OCI-LY3 (cell line): Measurements from ENCODE around the gene KLRC3.
"Not testable (repeated sequence)": the region's sequence is repeated elsewhere in the genome, so short reads cannot be mapped to it uniquely, and the experiment has no call there.

ENCODE experiments used
- CTCF ChIP-seq: fragments of 200-600, 300-600 bp; sonication (generic); IDR thresholded peaks from 2 replicates; pipeline ENCODE4 v1.5.1; 2014; ENCODE audit warnings: antibody characterized with exemption, low read length, low read depth
- EZH2phosphoT487 ChIP-seq: fragments of 200-600 bp; shearing (Covaris generic); IDR thresholded peaks from 2 replicates; pipeline ENCODE4 v1.6.1; 2018; ENCODE audit warnings: antibody characterized with exemption, mixed run types, low read depth

GRCh38 chr12:10378737-10379136 lies 41.7 kb downstream of the KLRC3 start:
- not testable (repeated sequence) for TF ChIP-seq CTCF, EZH2phosphoT487
